DOHH2 (cell line): ENCODE measurements around the gene CAPN15.

Experiments used
- EZH2phosphoT487 ChIP-seq: fragments of 200-600 bp; sonication (generic); IDR thresholded peaks from 2 replicates; pipeline ENCODE4 v1.6.1; 2017; ENCODE audit warnings: borderline replicate concordance, mild to moderate bottlenecking, antibody characterized with exemption, low read length, moderate library complexity, mixed read lengths
- TF ChIP-seq, protein P1 (sequence below): fragments of 200-600 bp; sonication (generic); IDR thresholded peaks from one replicate; pipeline ENCODE4 v1.5.1; 2014; ENCODE audit warnings: antibody characterized with exemption, mild to moderate bottlenecking, low read depth, low read length; ENCODE audit not compliant: poor library complexity, severe bottlenecking

DNA sequence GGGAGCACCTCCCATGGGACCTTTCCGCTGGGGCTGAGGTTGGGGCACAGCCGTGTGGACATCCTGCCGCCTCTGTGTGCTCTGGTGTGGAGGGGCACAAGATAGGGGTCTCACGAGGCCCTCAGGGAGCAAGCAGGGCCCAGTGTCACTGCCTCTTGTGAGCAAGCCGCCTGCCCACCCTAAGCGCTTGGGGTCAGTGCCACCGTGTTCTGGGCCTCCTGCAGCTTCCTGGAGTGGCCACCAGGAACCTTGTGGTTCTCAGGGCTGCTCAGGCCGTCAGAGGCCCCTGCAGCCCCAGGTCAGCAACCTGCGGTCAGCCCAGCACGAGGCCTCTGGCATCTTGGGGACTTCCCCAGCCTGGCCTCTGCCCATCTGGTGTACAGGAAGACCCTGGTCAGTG is 13.6 kb upstream of the CAPN15 start:
- TF ChIP-seq, protein P1, sequence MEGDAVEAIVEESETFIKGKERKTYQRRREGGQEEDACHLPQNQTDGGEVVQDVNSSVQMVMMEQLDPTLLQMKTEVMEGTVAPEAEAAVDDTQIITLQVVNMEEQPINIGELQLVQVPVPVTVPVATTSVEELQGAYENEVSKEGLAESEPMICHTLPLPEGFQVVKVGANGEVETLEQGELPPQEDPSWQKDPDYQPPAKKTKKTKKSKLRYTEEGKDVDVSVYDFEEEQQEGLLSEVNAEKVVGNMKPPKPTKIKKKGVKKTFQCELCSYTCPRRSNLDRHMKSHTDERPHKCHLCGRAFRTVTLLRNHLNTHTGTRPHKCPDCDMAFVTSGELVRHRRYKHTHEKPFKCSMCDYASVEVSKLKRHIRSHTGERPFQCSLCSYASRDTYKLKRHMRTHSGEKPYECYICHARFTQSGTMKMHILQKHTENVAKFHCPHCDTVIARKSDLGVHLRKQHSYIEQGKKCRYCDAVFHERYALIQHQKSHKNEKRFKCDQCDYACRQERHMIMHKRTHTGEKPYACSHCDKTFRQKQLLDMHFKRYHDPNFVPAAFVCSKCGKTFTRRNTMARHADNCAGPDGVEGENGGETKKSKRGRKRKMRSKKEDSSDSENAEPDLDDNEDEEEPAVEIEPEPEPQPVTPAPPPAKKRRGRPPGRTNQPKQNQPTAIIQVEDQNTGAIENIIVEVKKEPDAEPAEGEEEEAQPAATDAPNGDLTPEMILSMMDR: no peak
- no peak for TF ChIP-seq EZH2phosphoT487
